Anterior cingulate cortex (tissue), 58 donors: ENCODE results near the gene STK17A.

Source experiments
- DNase-seq, 58 donors: peaks; one replicate each; lab custom pipeline; 2025; lab: John Stamatoyannopoulos, UW

Gene STK17A

GRCh38 chr7:43582503-43583423, at the start of gene STK17A:
Gene STK17A, plus strand, starts transcription at chr7:43583108. Its CDS starts 136 bp downstream, at chr7:43583244.
- peak; percentile 45 to 96 (median 87) for DNase-seq

GRCh38 chr7:43533801-43534479, 49.0 kb upstream of the STK17A start:
- no peak for DNase-seq

- DNase-seq = no peak
Observed at GRCh38 chr7:43535031-43535451, 47.9 kb upstream of the STK17A start.

GRCh38 chr7:43535810-43536585, 46.9 kb upstream of the STK17A start:
- no peak for DNase-seq

GRCh38 chr7:43536773-43537172, 46.1 kb upstream of the STK17A start:
- no peak for DNase-seq

GRCh38 chr7:43537765-43538403, 45.0 kb upstream of the STK17A start:
- no peak for DNase-seq

GRCh38 chr7:43538404-43538771, 44.5 kb upstream of the STK17A start:
- no peak for DNase-seq

- no peak for DNase-seq
Observed at GRCh38 chr7:43540471-43540870, 42.4 kb upstream of the STK17A start.

GRCh38 chr7:43542716-43543115, 40.2 kb upstream of the STK17A start:
- no peak for DNase-seq

- no peak for DNase-seq
Observed at GRCh38 chr7:43546231-43546630, 36.7 kb upstream of the STK17A start.

- no peak for DNase-seq
Observed at GRCh38 chr7:43550427-43550826, 32.5 kb upstream of the STK17A start.

GRCh38 chr7:43552122-43552521, 30.8 kb upstream of the STK17A start:
- DNase-seq = peak in 11 of 58 donors; percentile 4 to 60 (median 13)

- no peak for DNase-seq
Observed at GRCh38 chr7:43553999-43554398, 28.9 kb upstream of the STK17A start.

GRCh38 chr7:43554423-43554822, 28.5 kb upstream of the STK17A start:
- DNase-seq = no peak

- no peak for DNase-seq
Observed at GRCh38 chr7:43557831-43558495, 24.9 kb upstream of the STK17A start.

GRCh38 chr7:43559171-43559945, 23.6 kb upstream of the STK17A start:
- DNase-seq = no peak

- no peak for DNase-seq
Observed at GRCh38 chr7:43559946-43560335, 23.0 kb upstream of the STK17A start.

- DNase-seq = no peak
Observed at GRCh38 chr7:43560742-43561330, 22.1 kb upstream of the STK17A start.

GRCh38 chr7:43562383-43562782, 20.5 kb upstream of the STK17A start:
- no peak for DNase-seq
